GM12878 (cell line): Measurements from ENCODE around the gene CELF2. TPM values are rescaled to one million over a fixed set of nuclear protein-coding genes. Genes with fewer than 3 reads are reported as not detected.

Source experiments
- ATAC-seq: fragments of 200-7000 bp; cut with Tn5 transposase; 3 replicates; pipeline ENCODE4 v1.9.1; 2020; ENCODE audit warnings: mild to moderate bottlenecking, moderate library complexity
- BruUV-seq: library from RNA; stranded (reverse); fragments of 400-500 nt; replicated peaks from 2 replicates; lab custom pipeline; 2021; lab: Mats Ljungman, UMichigan
- CTCF ChIA-PET: fragments of 300-600 bp; sonication (Branson Sonifier 250); formaldehyde crosslinking; extraction: SDS; loops from one replicate; lab custom pipeline; 2021; ENCODE audit warnings: inconsistent platforms; lab: Yijun Ruan, JAX
- POLR2A ChIA-PET: fragments of 350-600 bp; formaldehyde crosslinking; extraction: SDS; loops from one replicate; lab custom pipeline; 2021; ENCODE audit warnings: inconsistent platforms; lab: Charles Lee
- RAD21 ChIA-PET: fragments of 300-600 bp; sonication (Branson Sonifier 250); formaldehyde crosslinking; loops from one replicate; lab custom pipeline; 2023; ENCODE audit warnings: antibody characterized with exemption; ENCODE audit not compliant: unreplicated experiment; lab: Charles Lee
- SMC1A ChIA-PET: fragments of 300-600 bp; sonication (Branson Sonifier 250); formaldehyde crosslinking; loops from one replicate; lab custom pipeline; 2023; ENCODE audit not compliant: unreplicated experiment, uncharacterized antibody; lab: Charles Lee
- DNase-seq: peaks from one replicate; pipeline ENCODE4 v3.0.0-alpha.2; 2011; ENCODE audit warnings: low read depth, low spot score
- FAIRE-seq: peaks from 3 replicates; lab custom pipeline; 2011; peaks lifted over from hg19 to GRCh38; lab: Jason Lieb, UNC
- H2AFZ ChIP-seq: 2 replicates; pipeline ENCODE4 v1.6.0; 2011; ENCODE audit warnings: low read depth, low read length, control low read depth; ENCODE audit not compliant: control insufficient read depth
- H3K27ac ChIP-seq: 2 replicates; pipeline ENCODE4 v1.5.1; 2011; ENCODE audit warnings: control low read depth; ENCODE audit not compliant: control insufficient read depth, insufficient read depth
- H3K27me3 ChIP-seq, 2 experiments: replicated peaks in 1 of 2; 2 replicates each; pipeline versions ENCODE4 v1.6.0 to v1.6.1; 2011; ENCODE audit warnings: low read length in 1 of 2; ENCODE audit not compliant: control insufficient read depth in 2 of 2, insufficient read depth in 2 of 2
- H3K36me3 ChIP-seq, 2 experiments: 2 replicates each; pipeline ENCODE4 v1.5.1; 2011; ENCODE audit warnings: low read length in 1 of 2; ENCODE audit not compliant: control insufficient read depth in 2 of 2, insufficient read depth in 2 of 2
- H3K4me1 ChIP-seq: 2 replicates; pipeline ENCODE4 v1.6.1; 2011; ENCODE audit warnings: mild to moderate bottlenecking, low read length, moderate library complexity, mixed read lengths; ENCODE audit not compliant: control insufficient read depth, insufficient read depth
- H3K4me2 ChIP-seq: 2 replicates; pipeline ENCODE4 v1.6.0; 2011; ENCODE audit warnings: control low read depth; ENCODE audit not compliant: control insufficient read depth, insufficient read depth
- H3K4me3 ChIP-seq: fragments of 200-600 bp; sonication (generic); 2 replicates; pipeline ENCODE4 v1.5.1; 2016
- H3K79me2 ChIP-seq: 2 replicates; pipeline ENCODE4 v1.6.0; 2011; ENCODE audit warnings: low read length; ENCODE audit not compliant: control insufficient read depth, insufficient read depth
- H3K9ac ChIP-seq: 2 replicates; pipeline ENCODE4 v1.8.0; 2011; ENCODE audit warnings: low read length, control low read depth, mixed read lengths; ENCODE audit not compliant: control insufficient read depth, insufficient read depth
- H3K9me3 ChIP-seq: replicated peaks from 3 replicates; pipeline ENCODE4 v1.5.1; 2011; ENCODE audit warnings: mild to moderate bottlenecking, low read length; ENCODE audit not compliant: control insufficient read depth, insufficient read depth
- H4K20me1 ChIP-seq: 2 replicates; pipeline ENCODE4 v1.6.0; 2011; ENCODE audit not compliant: control insufficient read depth, insufficient read depth
- CEBPB ChIP-seq, 2 experiments: fragments of 150-350 bp in 1 of 2; IDR thresholded peaks; 2 replicates each; pipeline ENCODE4 v1.6.1; 2012 to 2014; ENCODE audit warnings: low read depth in 2 of 2, low read length in 2 of 2, borderline replicate concordance in 1 of 2, inconsistent platforms in 1 of 2
- CREB1 ChIP-seq: IDR thresholded peaks from 2 replicates; pipeline ENCODE4 v1.6.1; 2012; ENCODE audit warnings: low read depth, mild to moderate bottlenecking, inconsistent platforms
- FOXK2 ChIP-seq: fragments of 450-650 bp; IDR thresholded peaks from 2 replicates; pipeline ENCODE4 v1.6.1; 2017; ENCODE audit warnings: mild to moderate bottlenecking, moderate library complexity
- HDAC6 ChIP-seq: fragments of 200-600 bp; sonication (generic); IDR thresholded peaks from one replicate; pipeline ENCODE4 v1.8.0; 2017; ENCODE audit warnings: antibody characterized with exemption; ENCODE audit not compliant: unreplicated experiment
- HDGF ChIP-seq: fragments of 450-650 bp; IDR thresholded peaks from 2 replicates; pipeline ENCODE4 v1.6.1; 2016; ENCODE audit warnings: antibody characterized with exemption
- MEF2A ChIP-seq: IDR thresholded peaks from 2 replicates; pipeline ENCODE4 v1.6.1; 2011; ENCODE audit warnings: low read depth, mild to moderate bottlenecking, low read length, moderate library complexity; ENCODE audit not compliant: insufficient read depth
- NBN ChIP-seq: fragments of 450-650 bp; IDR thresholded peaks from 2 replicates; pipeline ENCODE4 v1.6.1; 2016
- NR2C2 ChIP-seq: IDR thresholded peaks from 2 replicates; pipeline ENCODE4 v1.6.1; 2011; ENCODE audit warnings: borderline replicate concordance, low read depth; ENCODE audit not compliant: control insufficient read depth, insufficient read length
- RAD21 ChIP-seq: IDR thresholded peaks from 2 replicates; pipeline ENCODE4 v1.6.1; 2011; ENCODE audit warnings: mild to moderate bottlenecking, low read depth, low read length, moderate library complexity; ENCODE audit not compliant: insufficient read depth
- RFX5 ChIP-seq: IDR thresholded peaks from 2 replicates; pipeline ENCODE4 v1.6.1; 2011; ENCODE audit warnings: low read depth, low read length, improper control_type of control experiment
- SMC3 ChIP-seq: IDR thresholded peaks from 2 replicates; pipeline ENCODE4 v1.6.1; 2011; ENCODE audit warnings: low read length, improper control_type of control experiment, borderline replicate concordance
- TCF7 ChIP-seq: IDR thresholded peaks from 2 replicates; pipeline ENCODE4 v1.6.1; 2014; ENCODE audit warnings: antibody characterized with exemption, borderline replicate concordance
- WGBS: methylation state at CpG from one replicate; pipeline ENCODE4 v1.1.6; 2016; ENCODE audit warnings: low lambda C conversion rate; ENCODE audit not compliant: insufficient replicate concordance, insufficient coverage; ENCODE audit errors: missing lambda C conversion rate; 5-methylcytosine and 5-hydroxymethylcytosine counted together
- in situ Hi-C: fragments of 300-500 bp; cut with MboI; formaldehyde crosslinking; loops from 9 replicates; pipeline ENCODE4 v1.14.3; 2018; ENCODE audit warnings: mixed read lengths
- intact Hi-C: fragments of 100-400 bp; cut with micrococcal nuclease; formaldehyde crosslinking; loops from one replicate; pipeline ENCODE4 v1.14.2; 2022; ENCODE audit not compliant: unreplicated experiment
- polyA plus RNA-seq, 11 experiments: library from polyadenylated mRNA; depleted of rRNA in 4 of 11; unstranded in 6 of 11; stranded (reverse) in 5 of 11; fragments of >200 nt; fragmentation: Nextera tagmentation in 4 of 11; fragmentation: Illumina TruSeq in 1 of 11; extraction: Ambion mirVana in 4 of 11; extraction: Trizol in 1 of 11; gene quantifications; 1 replicate in 1 of 11; 2 replicates in 10 of 11; pipeline versions ENCODE4 v1.2.1 to v1.2.3, GENCODE V29; 2011 to 2016; ENCODE audit warnings: inconsistent platforms in 2 of 11, missing spikeins in 2 of 11, low read depth in 1 of 11
- total RNA-seq, 4 experiments: library from RNA; depleted of rRNA in 3 of 4; stranded (reverse); fragments of >200 nt in 3 of 4; fragmentation: Illumina TruSeq in 1 of 4; extraction: Trizol in 1 of 4; gene quantifications; 2 replicates each; pipeline versions ENCODE4 v1.2.1 to v1.2.3, GENCODE V29; 2013 to 2021
- TF ChIP-seq, protein P1 (sequence below): fragments of 450-650 bp; IDR thresholded peaks from 2 replicates; pipeline ENCODE4 v1.6.1; 2017; ENCODE audit warnings: low read depth, mild to moderate bottlenecking, moderate library complexity
- TF ChIP-seq, protein P2 (sequence below): IDR thresholded peaks from 2 replicates; pipeline ENCODE4 v1.6.1; 2012; ENCODE audit warnings: improper control_type of control experiment, low read depth, low read length; ENCODE audit not compliant: insufficient replicate concordance
- TF ChIP-seq, protein P3 (sequence below): IDR thresholded peaks from 2 replicates; pipeline ENCODE4 v1.6.1; 2011; ENCODE audit warnings: low read depth, mild to moderate bottlenecking, low read length, moderate library complexity, borderline replicate concordance; ENCODE audit errors: extremely low read depth

The CELF2 gene
- total and polyA plus RNA-seq, 10 of the 15 experiments (the other 5 are each of a cell fraction or from before 2014, with no cell fraction given): 20.8 to 129 (median 86.3) TPM

DNA sequence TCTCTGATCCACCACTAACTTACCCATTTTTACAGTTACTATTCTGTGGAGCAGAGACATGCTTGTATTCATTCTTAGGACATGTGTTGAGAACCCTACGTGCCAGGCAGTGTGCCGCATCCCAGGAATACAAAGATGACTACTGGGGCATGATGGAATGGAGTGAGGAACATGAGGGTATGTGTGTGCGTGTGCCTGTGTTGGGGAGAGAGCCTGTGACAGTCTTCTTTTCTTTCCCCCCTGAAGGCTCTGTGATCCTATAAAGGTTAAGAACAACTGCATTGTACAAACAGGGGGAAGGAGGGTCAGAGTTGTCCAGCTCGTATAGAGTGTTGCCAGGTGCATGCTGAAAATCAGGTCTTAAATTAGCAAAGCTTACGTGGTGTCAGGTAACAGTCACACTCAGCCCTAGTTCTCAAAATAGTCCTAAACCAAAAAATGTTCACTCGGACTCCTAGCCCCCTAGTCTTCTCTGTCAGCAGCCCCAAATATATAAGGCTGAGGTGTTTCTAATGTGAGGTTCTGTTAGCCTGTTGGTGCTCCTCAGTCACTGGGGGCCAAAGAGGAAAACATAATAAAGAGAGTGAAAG is 161.9 kb downstream of the CELF2 start:
- in situ Hi-C loops (loop anchor here (10.0 kb wide), 2 partner anchors 505 to 865 kb away; partner anchors contain the start of gene UPF2), intact Hi-C loops (loop anchor here (2.0 to 10.0 kb wide), 4 partner anchors 15 to 505 kb away; no protein-coding TSS in a partner anchor)
- POLR2A ChIA-PET: interaction anchor here (0.6 to 8.7 kb wide), 20 partner anchors 9 to 92 kb away, joined by 3 to 130 read pairs (median 6); no protein-coding TSS in a partner anchor
- H3K27ac ChIP-seq: peak overlapping the region; percentile 95
- peak overlapping the region; percentile 98 for H3K4me2 ChIP-seq
- TSS peak; percentile 0 for BruUV-seq
- H3K4me1 ChIP-seq: peaks cover 64% of the 10 kb centered on the region
- no peak overlapping the region for H2AFZ ChIP-seq
- no peak for DNase-seq
- H3K4me3 ChIP-seq: peak overlapping the region; percentile 57
- FAIRE-seq: no peak
- WGBS: 2% methylated on average over 6 of the region's 6 CpGs
- H3K36me3 ChIP-seq: peaks cover 21 to 44% of the 10 kb centered on the region in 2 experiments
- ATAC-seq: no peak
- CTCF ChIA-PET: interaction anchor here (0.6 to 13.9 kb wide), 13 partner anchors 12 to 102 kb away, joined by 3 to 114 read pairs (median 7); no protein-coding TSS in a partner anchor
- peaks cover 100% of the 10 kb centered on the region for H3K79me2 ChIP-seq
- H3K9me3 ChIP-seq: peaks cover 15% of the 10 kb centered on the region
- H3K9ac ChIP-seq: peak overlapping the region; percentile 78
- no peaks in the 10 kb centered on the region for H3K27me3 ChIP-seq
- RAD21 ChIA-PET: interaction anchor here (0.6 to 8.5 kb wide), 16 partner anchors 9 to 503 kb away, joined by 3 to 212 read pairs (median 6); no protein-coding TSS in a partner anchor
- no peaks in the 10 kb centered on the region; the same call in 1 of the 2 replicates for H4K20me1 ChIP-seq
- SMC1A ChIA-PET: interaction anchor here (0.6 to 18.3 kb wide), 29 partner anchors 8 to 166 kb away, joined by 3 to 417 read pairs (median 5); no protein-coding TSS in a partner anchor
- no peak for TF ChIP-seq TCF7
- TF ChIP-seq RFX5: no peak
- TF ChIP-seq FOXK2: no peak
- TF ChIP-seq, protein P1, sequence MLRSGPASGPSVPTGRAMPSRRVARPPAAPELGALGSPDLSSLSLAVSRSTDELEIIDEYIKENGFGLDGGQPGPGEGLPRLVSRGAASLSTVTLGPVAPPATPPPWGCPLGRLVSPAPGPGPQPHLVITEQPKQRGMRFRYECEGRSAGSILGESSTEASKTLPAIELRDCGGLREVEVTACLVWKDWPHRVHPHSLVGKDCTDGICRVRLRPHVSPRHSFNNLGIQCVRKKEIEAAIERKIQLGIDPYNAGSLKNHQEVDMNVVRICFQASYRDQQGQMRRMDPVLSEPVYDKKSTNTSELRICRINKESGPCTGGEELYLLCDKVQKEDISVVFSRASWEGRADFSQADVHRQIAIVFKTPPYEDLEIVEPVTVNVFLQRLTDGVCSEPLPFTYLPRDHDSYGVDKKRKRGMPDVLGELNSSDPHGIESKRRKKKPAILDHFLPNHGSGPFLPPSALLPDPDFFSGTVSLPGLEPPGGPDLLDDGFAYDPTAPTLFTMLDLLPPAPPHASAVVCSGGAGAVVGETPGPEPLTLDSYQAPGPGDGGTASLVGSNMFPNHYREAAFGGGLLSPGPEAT: no peak
- no peak for TF ChIP-seq SMC3
- TF ChIP-seq, protein P2, sequence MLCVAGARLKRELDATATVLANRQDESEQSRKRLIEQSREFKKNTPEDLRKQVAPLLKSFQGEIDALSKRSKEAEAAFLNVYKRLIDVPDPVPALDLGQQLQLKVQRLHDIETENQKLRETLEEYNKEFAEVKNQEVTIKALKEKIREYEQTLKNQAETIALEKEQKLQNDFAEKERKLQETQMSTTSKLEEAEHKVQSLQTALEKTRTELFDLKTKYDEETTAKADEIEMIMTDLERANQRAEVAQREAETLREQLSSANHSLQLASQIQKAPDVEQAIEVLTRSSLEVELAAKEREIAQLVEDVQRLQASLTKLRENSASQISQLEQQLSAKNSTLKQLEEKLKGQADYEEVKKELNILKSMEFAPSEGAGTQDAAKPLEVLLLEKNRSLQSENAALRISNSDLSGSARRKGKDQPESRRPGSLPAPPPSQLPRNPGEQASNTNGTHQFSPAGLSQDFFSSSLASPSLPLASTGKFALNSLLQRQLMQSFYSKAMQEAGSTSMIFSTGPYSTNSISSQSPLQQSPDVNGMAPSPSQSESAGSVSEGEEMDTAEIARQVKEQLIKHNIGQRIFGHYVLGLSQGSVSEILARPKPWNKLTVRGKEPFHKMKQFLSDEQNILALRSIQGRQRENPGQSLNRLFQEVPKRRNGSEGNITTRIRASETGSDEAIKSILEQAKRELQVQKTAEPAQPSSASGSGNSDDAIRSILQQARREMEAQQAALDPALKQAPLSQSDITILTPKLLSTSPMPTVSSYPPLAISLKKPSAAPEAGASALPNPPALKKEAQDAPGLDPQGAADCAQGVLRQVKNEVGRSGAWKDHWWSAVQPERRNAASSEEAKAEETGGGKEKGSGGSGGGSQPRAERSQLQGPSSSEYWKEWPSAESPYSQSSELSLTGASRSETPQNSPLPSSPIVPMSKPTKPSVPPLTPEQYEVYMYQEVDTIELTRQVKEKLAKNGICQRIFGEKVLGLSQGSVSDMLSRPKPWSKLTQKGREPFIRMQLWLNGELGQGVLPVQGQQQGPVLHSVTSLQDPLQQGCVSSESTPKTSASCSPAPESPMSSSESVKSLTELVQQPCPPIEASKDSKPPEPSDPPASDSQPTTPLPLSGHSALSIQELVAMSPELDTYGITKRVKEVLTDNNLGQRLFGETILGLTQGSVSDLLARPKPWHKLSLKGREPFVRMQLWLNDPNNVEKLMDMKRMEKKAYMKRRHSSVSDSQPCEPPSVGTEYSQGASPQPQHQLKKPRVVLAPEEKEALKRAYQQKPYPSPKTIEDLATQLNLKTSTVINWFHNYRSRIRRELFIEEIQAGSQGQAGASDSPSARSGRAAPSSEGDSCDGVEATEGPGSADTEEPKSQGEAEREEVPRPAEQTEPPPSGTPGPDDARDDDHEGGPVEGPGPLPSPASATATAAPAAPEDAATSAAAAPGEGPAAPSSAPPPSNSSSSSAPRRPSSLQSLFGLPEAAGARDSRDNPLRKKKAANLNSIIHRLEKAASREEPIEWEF: no peak
- TF ChIP-seq MEF2A: 0 out of 2 replicates have a peak, but pooled peaks have one; percentile 33
- no peak for TF ChIP-seq HDAC6
- TF ChIP-seq CREB1: no peak
- peak; percentile 22; the same call in 1 of the 2 replicates for TF ChIP-seq HDGF
- TF ChIP-seq NR2C2: no peak
- TF ChIP-seq NBN: 0 out of 2 replicates have a peak, but pooled peaks have one; percentile 13
- TF ChIP-seq, protein P3, sequence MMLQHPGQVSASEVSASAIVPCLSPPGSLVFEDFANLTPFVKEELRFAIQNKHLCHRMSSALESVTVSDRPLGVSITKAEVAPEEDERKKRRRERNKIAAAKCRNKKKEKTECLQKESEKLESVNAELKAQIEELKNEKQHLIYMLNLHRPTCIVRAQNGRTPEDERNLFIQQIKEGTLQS: no peak
- TF ChIP-seq RAD21: no peak
- TF ChIP-seq CEBPB (IDR thresholded peaks at IDR 0.05; ENCODE audit: borderline replicate concordance in 1 of 2, low read depth in 2 of 2, low read length in 2 of 2): no peak
